Activated CD4-positive, alpha-beta T cell treated with anti-CD3 and anti-CD28 coated beads for 24 hours (primary cell): ENCODE results near the gene SLC41A1.

ENCODE experiments used
- DNase-seq, 2 donors: peaks; one replicate each; pipeline ENCODE4 v3.0.0-alpha.2; 2020; ENCODE audit warnings: low read depth in 2 of 2

The SLC41A1 gene

DNA sequence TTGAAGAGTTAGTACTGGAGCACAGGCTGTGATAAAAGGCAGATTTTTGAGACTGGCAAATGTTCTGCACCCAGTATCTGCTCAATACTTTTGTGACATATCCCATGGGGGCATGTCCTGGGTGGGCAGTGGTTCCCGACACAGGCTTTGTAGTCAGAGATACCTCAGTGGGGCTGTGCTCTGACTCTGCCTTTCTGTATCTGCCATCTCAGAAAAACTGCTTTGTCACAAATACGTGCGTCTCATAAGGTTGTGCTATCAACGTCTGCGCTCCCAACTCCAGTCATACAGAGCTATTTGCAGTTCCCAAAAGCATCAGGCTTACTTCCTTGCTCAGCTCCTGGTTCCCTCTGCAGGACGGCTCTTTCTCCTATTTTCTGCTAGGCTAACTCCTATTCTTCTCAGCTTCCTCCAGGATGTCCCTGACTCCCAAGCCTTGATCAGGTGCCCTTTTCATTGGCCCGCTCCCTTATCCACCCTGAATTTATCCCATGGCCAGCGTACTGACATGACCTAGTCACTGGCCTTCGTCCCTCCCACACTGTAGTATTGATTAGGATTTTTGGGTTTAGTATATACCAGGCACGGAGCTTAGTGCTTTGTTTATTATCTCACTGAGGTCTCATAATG is 25.6 kb downstream of the SLC41A1 start:
- DNase-seq = no peak

DNA sequence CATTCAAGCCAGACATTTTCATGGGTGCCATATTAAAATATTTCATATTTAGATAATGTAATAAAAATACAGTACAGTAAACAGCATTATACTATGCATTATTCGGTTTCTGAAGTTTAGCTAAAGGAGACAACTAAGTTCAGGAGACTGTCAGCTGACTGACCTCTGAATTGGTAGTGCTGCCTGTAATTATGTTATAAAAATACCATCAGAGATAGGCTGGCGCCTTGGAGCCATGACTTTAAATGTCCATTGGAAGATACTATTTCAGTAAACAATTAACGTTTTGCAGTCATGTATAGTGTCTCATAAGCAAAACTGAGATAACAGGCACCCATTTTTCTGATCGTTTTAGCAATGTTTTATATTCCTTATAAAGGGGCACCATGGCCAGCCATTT is 26.4 kb downstream of the SLC41A1 start:
- DNase-seq = no peak

DNA sequence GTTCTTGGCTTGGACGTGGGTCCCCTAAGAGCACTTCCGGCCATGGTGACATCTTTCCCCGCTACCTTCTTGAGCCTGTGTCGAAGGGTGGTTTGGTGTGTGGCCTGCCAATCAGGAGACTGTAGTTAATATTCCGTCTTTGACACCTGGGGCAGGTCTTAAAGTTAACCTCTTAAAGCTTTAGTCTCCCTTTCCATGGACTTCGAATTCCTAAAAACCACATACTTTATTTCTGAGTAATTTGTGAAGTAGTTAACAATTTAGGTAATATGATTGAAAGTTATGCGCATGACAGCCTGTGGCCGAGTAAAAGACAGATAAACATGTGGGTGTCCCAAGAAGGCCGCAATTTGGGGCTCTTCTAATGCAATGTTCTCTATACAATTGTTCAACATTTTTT is 27.6 kb downstream of the SLC41A1 start:
- DNase-seq = no peak

- DNase-seq = no peak
Observed at GRCh38 chr1:205783904-205784303, 29.1 kb downstream of the SLC41A1 start.

DNA sequence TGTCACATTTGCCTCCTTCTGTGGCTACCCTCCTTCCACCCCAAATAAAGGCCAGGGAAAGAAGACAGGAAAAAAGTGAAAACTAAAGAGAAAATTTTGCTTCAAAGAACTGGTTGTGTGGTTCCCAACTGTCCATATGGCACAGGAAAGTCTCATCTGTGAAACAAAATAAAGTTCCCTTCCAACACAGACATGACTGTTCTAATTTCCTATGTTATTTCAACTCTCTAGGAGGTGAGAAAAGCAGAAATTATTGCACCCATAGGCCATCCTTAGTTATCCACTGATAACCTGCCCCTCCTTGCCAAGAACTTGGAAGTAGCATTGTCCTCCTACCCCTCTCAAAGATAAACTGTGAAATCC is 29.6 kb downstream of the SLC41A1 start:
- no peak for DNase-seq

DNA sequence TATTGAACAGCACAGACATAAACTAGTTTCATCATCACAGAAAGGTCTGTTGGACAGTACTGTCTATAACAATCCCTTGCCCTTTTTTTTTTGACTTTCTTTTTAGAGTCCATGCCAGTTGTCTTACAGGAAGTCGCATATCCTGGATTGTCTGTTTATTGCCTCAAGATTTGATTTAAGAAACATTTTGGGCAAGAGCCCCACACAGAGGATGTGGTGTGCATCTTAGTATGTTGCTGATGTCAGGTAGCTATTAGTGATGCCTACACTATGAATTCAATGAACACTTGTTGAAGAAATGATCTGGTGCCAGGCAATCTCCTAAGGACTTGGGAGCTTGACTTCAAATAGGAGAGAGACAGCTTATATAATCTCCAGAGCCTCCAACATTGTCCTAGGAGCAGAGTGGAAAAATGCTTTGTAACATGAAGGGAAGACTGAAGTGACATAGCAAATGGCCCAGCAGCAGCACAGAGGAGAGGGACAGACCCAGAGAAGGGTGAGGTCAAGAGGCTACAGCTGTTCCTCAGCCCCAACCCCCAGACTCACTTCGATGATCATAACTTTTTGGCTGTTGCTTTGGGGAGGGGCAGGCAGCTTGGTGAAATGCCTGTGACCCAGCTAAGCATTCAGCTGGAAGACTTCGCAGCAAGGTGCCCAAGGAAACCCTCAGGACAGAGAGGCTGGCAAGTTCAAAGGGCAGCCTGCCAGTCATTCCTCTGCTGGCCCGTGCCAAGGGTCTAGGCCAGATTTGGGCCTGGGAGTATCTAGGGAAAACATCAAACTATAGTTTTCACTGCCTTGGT is 30.2 kb downstream of the SLC41A1 start:
- DNase-seq = no peak

DNA sequence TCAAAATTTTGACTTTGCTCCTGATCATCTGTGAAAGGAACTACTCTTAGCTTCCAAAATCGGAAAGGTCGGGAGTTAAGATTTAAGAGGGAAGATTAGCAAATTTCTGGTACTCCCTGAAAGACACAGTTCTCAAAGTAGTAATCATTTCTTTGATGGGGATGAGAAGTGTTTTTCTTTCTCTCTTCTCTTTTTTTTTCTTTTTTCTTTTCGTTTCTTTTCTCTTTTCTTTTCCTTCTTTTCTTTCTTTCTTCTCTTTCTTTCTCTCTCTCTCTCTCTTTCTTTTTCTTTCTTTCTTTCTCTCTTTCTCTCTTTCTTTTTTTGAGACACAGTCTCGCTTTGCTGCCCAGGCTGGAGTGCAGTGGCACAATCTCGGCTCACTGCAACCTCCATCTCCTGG is 32.7 kb downstream of the SLC41A1 start:
- DNase-seq = no peak

GRCh38 chr1:205777994-205778393 is 35.0 kb downstream of the SLC41A1 start:
- no peak for DNase-seq

- DNase-seq = no peak
Observed at GRCh38 chr1:205775717-205776056, 37.3 kb downstream of the SLC41A1 start.

- DNase-seq = peak; percentile 65 to 69
Observed at GRCh38 chr1:205775015-205775716, 37.8 kb downstream of the SLC41A1 start, which contains the start of gene RAB29. Gene RAB29 (minus strand): TSS chr1:205775482. CDS start chr1:205774956, 526 bp downstream.

DNA sequence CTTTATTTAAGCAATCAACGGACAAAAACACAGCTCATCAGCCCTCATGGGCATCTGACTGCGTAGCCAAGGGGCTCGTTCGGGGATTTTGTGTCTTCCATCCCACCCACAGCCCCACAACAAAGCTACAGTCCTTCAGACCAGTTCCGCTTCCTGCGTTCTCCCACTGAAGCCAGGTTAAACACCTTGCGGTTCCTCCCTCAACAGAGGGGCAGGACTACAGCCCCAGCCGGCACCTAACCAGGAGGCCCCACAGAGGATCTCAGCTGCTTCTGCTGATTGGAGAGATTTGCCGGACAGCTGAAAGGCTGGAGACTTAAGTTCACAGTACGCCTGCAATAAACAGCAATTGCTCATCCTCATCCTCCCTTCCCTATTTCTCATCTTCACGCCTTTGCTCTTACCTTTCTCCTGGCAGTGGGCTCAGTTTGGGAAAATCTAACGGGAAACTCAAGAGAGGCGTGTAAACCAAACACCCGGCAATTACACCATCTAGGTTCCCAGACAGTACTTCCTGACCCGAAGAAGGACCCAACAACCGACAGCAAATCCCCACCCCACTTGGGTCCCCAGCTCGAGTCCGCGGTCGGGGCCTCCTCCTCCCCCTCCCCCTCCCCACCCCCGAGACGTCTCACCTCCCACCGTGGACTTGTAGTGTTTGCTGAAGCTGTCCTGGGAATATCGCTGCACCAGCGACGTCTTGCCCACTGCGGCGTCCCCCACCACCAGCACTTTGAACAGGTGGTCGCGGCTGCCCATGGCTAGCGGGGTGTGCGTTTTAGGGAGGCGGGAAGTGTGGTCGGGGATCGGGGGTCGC is 38.6 kb downstream of the SLC41A1 start:
- DNase-seq = peak in 1 of 2 donors; percentile 16

DNA sequence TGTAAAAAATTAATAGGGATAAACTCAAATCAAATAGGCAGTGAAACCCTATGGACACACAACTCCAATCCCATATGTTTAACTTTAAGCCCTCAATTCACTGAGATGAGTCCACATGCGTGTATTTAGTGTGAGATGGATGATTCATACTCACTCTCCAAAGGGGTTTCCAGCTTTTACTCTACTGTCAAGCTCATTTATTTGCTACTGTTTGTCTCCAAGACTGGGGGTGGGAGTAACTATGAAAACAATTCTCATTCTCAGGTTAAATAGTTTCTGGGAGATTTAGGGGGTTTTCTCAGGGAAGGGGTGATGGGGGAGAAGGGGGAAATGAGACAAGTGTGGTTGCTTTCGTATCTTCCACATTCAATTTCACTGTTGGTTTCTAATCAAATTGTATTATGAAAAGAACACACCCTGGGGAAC is 40.4 kb downstream of the SLC41A1 start:
- DNase-seq = no peak

GRCh38 chr1:205770618-205771017 is 42.4 kb downstream of the SLC41A1 start:
- DNase-seq = no peak

- DNase-seq = no peak
Observed at GRCh38 chr1:205769641-205770365, 43.2 kb downstream of the SLC41A1 start.

DNA sequence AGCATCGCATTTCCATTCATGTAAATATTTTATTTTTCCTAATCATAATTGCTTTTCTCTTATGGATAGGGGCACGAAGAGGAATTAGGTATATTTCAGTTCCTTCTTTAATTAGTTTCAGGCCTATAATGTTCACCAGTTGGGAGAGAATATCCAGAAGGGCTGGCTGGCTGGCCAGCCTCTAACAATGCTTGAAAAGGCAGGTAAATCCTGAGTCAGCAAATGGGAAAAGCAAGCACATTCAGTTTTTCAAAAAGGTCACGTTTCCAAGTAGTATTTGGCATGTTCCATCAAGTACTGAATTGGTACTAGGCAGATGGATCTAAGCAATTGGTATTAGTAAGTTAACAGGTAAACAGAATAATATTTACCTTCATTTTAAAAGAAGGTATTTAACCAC is 45.8 kb downstream of the SLC41A1 start:
- DNase-seq = no peak

DNA sequence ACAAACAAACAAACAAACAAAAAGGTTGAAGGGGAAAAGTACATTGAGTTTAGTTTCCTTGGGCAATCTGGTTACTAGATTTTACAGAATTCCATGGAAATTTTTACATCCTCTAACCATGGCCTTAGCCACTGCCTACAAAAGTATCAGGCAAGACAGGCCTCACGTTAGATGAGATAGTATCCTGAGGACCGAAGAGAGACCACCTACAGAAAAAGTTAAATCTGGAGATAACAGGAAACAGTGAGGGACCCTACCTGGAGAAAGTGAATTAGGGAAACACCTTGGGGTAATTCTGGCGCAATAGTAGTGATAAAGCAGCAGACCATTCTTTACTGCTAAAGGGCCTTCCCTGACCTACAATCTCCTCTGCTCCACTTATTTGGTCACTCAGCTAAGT is 46.4 kb downstream of the SLC41A1 start:
- DNase-seq = no peak

GRCh38 chr1:205766038-205766437 is 47.0 kb downstream of the SLC41A1 start:
- no peak for DNase-seq

DNA sequence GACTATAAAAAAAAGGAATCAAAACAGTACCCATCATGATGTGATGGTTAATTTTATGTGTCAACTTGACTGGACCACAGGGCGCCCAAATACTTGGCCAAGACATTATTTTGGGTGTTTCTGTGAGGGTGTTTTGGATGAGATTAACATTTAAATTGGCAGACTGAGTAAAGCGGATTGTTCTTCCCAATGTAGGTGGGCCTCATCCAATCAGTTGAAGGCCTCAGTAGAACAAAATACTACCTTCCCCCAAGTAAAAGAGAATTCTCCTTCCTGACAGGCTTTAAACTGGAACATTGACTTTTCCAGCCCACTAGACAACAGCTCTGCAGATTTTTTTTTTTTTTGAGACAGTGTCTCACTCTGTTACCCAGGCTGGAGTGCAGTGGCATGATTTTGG is 48.4 kb downstream of the SLC41A1 start:
- no peak for DNase-seq

GRCh38 chr1:205763980-205764379 is 49.0 kb downstream of the SLC41A1 start:
- DNase-seq = no peak

DNA sequence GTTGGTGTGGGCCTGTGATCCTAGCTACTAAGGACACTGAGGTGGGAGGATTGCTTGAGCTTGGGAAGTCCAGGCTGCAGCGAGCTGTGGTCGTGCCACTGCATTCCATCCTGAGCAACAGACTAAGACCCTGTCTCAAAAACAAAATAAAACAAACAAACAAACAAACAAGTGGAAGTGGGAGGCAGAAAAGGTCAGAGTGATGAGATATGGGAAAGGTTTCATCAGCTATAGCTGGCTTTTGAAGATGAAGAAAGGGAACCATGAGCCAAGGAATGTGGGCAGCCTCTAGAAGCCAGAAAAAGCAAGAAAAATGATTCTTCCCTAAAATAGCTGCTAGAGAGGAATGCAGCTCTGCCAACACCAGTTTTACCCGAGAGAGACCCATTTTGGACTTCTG is 52.4 kb downstream of the SLC41A1 start:
- DNase-seq = no peak

GRCh38 chr1:205756552-205756951 is 56.4 kb downstream of the SLC41A1 start:
- no peak for DNase-seq
